HG03280 (cell line): ENCODE results near the gene AGBL2.
A peak's percentile ranks its signal among the peaks of the same experiment; 100 is the strongest.
"Not testable (repeated sequence)": the region's sequence is repeated elsewhere in the genome, so short reads cannot be mapped to it uniquely, and the experiment has no call there.

Source experiments
- ATAC-seq: cut with Tn5 transposase; IDR thresholded peaks from one replicate; pipeline ENCODE4 v1.9.1; 2021; ENCODE audit warnings: mild to moderate bottlenecking, moderate library complexity; ENCODE audit not compliant: unreplicated experiment

AGBL2 gene

DNA sequence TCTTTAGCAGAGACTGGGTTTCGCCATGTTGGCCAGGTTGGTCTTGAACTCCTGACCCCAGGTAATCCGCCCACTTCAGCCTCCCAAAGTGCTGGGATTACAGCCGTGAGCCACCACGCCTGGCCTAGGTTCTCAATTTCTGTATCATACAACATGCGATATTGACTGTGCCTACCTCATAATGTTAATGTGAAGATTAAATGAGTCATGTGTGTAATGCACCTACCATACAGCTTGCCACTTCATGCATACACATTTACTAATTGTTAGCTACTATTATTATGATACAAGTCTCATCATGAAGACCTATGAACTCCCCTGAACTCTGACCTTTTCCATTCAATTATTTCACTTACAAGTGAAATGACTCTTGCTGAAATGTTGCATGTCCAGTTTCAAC, 25.7 kb downstream of the AGBL2 start:
- no peak for ATAC-seq

DNA sequence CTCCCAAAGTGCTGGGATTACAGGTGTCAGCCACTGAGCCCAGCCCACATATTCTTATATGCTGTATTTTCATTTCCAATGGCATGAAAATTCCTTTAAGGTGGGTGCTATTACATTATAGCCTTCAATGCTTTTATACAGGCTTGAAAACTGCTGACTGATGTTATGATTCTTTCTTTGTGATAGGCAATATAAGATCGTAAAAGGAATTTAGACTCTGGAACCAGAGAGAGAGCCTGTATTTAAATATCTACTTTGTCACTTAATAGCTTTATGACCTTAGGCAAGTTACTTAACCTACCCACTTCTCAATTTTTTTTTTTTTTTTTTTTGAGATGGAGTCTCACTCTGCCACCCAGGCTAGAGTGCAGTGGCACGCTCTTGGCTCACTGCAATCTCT, 26.2 kb downstream of the AGBL2 start:
- no peak for ATAC-seq

DNA sequence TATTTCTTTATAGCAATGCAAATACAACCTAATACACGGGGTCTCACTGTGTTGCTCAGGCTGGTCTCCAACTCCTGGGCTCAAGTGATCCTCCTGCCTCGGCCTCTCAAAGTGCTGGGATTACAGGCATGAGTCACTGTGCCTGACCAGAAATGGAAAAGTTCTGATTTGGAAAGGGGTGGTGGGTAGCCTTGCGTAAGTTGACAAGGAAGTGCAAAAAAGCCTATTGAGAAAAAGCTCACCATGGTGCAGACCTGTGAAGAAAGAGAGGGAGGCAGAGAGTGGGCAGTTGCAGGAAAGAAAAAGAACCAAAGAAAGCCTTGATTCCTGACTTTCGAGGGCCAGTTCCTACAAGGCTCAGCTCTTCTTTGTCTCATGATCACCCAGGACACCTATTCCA, 27.1 kb downstream of the AGBL2 start:
- ATAC-seq, result no peak

DNA sequence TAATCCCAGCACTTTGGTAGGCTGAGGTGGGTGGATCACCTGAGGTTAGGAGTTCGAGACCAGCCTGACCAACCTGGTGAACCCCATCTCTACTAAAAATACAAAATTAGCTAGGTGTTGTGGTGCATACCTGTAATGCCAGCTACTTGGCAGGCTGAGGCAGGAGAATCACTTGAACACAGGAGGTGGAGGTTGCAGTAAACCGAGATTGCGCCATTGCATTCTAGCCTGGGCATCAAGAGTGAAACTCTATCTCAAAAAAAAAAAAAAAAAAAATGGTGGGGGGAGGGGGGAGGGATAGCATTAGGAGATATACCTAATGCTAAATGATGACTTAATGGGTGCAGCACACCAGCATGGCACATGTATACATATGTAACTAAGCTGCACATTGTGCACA, 28.5 kb downstream of the AGBL2 start:
- not testable (repeated sequence) for ATAC-seq

DNA sequence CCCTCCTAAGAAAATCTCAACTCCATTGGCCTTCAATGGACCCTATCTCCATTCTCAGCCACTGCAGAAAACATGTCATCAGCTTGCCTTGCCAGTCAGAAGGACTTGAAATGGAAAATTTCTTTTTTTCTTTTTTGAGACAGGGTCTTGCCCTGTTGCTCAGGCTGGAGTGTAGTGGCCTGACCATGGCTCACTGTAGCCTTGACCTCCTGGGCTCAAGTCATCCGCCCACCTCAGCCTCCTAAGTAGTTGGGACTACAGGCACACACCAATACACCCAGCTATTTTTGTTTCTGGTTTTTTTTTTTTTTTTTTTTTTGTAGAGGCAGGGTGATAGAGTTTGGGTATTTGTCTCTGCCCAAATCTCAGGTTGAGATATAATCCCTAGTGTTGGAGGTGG, 29.0 kb downstream of the AGBL2 start:
- no peak for ATAC-seq

DNA sequence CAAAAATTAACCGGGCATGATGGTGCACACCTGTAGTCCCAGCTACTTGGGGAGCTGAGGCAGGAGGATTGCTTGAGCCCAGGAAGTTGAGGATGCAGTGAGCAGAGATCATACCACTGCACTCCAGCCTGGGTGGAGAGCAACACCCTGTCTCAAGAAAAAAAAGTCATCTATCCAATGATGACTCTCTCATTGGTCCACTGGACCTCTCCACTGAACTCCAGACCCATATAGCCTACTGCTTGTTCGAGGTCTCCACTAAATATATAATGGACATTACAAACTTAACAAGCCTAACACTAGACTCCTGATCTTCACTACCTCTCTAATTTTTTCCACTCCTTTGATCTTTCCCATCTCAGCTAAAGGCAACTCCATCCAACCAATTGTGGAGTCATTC, 39.3 kb downstream of the AGBL2 start:
- no peak for ATAC-seq

DNA sequence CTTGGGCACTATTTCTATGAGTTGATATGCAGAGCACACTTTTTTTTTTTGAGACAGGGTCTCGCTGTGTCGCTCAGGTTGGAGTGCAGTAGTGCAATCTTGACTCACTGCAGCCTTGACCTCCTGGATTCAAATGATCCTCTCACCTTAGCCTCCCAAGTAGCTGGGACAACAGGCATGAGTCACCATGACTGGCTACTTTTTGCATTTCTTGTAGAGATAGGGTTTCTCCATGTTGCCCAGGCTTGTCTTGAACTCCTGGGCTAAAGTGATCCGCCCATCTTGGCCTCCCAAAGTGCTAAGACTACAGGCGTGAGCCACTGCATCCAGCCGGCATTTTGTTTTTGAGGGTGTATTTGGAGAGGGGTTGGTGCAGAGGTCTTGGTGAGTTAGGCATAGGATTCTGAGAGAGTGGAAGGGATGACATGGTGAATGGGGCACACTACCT, 42.9 kb downstream of the AGBL2 start:
- no peak for ATAC-seq

DNA sequence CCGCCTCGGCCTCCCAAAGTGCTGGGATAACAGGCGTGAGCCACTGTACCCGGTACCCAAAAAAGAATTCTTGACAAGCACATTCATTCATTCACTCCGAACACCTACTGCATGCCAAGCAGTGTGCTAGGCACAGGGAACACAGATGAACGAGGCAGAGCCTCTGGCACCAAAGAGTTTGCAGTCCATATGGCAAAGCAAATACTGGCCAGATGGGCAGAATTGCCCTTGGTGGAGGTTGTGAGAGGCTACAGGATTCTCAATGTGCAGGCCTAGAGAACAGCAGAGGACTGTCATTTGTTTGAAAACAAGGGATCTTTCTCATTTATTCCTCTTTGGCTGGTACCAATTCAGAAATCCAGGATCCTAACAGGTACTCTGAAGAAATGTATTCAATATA, 45.3 kb downstream of the AGBL2 start:
- ATAC-seq, result no peak

DNA sequence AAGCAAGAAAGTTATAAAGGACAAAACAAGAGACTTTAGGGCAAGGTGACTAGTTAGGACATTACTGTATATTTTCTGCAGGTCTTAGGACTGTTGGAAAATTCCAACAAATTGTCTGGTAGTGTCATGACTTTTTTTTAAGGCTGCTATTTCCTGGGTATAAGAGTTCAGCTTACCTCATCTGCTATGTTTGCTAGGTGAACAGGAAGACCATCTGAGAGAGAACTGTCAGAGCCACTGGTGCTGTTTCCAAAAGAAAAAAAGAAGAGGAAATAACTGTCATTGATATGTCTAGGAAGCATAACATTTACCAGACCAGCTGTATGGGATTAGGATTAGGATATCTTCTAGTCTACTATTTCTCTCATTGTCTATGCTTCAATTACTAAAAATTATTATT, 46.5 kb downstream of the AGBL2 start:
- no peak for ATAC-seq

DNA sequence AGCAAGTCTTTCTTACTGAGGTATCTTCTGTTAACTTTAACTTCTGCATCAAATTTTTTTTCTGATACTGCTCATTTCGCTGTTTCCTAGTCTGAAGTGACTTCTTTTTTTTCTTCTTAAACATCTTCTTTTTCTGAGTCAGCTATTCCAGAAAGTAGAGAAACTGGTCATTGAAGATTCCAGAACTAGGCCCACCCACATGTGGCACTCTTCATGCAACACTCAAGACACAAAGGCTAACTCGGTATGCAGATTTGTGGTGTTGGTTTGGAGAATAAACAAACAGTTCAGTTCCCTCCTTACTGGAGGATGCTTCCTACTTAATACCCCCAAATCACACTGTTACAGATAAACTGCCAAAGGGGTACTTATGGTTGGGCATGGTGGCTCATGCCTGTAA, 47.6 kb downstream of the AGBL2 start:
- ATAC-seq, result no peak

DNA sequence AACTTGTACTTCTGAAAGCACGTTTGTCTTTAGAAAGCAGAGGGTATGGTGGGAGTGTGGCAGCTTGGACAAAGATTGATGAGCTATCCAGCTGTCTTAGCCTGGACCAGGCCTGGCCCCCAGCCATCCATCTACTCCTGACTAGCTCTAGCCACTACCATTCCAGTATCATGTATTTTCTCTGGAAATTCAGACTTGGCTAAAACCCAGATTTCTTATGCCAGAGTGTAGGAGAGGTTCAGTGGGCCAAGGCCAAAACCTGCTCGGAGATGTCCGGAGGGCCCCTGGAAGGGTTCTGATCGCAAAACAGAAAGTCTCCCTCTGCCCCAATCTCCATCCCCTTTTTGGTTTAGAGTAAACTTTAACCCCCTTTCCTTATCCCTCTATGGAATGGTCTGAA, 48.0 kb downstream of the AGBL2 start:
- no peak for ATAC-seq

DNA sequence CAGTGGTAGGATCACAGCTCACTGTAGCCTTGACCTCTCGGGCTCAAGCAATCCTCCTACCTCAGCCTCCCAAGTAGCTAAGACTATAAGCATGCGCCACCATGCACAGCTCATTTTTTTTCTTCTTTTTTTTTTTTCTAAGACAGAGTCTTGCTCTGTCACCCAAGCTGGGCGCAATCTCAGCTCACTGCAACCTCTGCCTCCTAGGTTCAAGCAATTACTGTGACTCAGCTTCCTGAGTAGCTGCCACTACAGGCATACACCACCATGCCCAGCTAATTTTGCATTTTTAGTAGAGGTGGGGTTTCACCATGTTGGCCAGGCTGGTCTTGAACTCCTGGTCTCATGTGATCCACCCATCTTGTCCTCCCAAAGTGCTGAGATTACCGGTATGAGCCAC, 50.2 kb downstream of the AGBL2 start:
- not testable (repeated sequence) for ATAC-seq

DNA sequence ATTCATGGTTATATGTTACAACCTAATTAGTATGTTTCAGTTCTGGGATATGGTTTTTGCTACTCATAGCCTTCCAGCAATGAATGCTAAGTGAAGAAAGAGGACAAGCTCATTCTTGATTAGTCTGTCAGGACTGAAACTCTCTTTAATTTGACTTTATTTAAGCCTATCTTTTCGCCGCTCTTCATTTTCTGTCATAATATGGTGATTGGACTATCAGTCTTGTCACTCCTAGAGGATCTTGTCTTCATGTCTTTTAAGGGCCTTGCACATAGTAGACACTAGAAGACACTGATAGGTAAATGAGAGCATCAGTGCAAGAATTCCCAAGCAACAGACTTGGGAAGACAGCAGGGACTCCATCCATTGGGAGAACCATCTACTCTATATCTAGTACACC, 53.9 kb downstream of the AGBL2 start:
- ATAC-seq, result no peak

DNA sequence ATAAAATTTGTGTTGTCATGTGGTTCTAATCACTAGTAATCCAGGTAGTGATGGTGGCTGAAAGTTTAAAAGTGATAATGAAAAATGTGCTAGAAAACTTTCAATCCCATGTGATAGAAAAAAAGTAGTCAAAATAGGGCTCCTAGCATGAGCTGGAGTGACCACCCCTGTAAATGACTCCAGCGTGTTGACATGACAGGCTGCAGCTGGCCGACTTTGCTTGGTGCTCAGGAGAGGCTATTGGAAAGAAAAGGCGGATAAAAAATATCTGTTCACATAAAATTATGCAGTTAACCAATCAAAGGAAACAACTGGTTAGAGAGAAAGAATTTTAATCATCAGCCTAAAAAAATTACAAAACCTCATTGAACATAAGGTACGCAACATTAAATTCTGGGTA, 55.9 kb downstream of the AGBL2 start:
- no peak for ATAC-seq

DNA sequence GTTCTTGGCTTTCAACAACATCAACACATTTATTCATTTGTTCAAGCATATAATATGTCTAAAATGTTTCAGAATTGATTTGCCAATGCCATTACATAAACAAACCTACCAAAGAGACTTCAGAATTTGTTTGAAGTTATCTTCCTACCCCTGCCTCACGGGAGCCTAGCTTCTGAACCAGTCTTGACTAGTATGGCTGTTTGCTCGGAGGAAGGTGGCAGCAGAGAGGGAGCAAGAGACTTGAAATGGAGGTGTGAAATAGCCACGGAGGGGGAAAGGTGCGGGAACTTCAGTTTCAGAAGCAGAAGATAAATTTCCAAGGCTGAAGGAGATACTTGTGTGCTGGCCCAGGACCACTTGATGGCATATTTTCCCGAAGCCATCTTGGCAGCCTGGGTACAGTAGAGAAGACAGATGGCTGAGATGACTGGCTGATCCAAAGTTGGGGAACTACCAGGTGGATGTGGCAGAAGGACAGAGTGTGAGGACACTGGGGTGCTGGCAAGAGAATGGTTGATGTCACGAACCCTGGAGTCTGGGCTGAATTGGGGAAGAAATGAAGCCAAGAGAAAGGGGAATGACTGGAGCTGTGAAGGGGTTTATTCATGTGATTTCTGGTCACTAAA, 58.8 kb downstream of the AGBL2 start:
- ATAC-seq, result no peak

DNA sequence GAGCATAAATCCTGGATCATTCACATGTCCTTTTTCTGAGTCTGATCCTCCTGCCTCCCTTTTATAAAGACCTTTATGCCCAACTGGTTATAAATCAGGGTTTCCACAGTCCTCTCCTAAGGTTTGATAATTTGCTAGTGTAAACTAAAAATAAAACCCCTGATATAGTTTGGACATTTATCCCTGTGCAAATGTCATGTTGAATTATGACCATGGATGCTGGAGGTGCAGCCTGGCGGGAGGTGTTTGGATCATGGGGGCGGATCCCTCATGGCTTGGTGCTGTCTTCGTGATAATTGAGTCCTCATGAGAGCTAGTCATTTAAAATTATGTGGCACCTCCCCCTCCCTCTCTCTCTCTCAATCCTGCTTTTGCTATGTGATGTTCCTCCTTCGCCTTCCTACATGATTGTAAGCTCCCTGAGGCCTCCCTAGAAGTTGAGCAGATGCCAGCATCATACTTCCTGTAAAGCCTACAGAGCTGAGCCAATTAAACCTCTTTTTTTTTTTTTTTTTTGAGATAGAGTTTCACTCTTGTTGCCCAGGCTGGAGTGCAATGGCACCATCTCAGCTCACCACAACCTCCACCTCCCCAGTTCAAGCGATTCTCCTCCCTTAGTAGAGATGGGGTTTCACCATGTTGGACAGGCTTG, 63.2 kb downstream of the AGBL2 start:
- no peak for ATAC-seq

DNA sequence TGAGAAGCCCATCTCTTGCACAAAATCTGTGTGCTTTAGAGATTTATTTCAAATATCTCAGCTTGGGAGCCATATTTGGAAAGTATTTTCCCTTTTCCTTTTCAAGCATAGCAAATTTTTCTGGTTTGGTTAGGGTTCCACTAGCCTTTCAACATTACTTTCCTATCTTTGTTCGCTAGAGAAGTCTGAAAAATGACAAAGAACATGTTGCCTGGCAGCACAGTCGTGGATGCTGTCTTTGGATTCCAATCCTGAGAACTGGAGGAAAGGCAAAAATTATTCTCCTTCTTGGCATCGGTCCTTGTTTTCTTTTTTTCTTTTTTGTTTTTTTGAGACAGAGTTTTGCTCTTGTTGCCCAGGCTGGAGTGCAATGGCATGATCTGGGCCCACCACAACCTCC, 65.9 kb downstream of the AGBL2 start:
- ATAC-seq, result no peak

DNA sequence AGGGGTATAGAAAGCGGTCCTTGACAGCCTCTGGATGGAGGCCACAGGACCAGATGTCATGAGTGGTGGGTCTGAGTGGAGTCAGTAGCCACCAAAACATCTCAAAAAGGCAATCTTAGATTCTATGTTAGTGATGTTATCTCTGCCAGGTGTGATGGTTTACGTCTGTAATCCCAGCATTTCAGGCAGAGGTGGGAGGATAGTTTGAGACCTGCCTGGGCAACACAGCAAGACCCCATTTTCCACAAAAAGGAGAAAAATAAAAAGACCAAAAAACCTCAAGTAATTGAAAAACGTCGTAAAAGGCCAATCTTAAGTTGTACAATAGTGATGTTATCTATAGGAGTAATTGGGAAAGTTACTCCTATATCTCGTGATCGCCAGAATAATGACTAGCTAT, 69.2 kb downstream of the AGBL2 start:
- no peak for ATAC-seq

DNA sequence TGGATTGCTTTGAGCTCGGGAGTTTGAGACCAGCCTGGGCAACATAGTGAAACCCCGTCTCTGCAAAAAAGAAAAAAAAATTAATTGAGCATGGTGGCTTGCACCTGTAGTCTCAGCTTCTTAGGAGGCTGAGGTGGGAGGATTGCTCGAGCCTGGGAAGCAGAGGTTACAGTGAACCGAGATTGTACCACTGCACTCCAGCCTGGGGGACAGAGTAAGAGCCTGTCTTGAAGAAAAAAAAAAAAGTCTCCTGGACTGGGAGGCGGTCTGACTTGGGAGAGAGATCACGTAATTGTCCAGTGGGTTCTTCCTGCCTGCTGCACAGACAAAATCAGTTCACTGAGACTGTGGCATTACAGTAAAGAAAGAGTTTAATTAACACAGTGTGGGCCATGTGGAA, 69.7 kb downstream of the AGBL2 start:
- no peak for ATAC-seq

DNA sequence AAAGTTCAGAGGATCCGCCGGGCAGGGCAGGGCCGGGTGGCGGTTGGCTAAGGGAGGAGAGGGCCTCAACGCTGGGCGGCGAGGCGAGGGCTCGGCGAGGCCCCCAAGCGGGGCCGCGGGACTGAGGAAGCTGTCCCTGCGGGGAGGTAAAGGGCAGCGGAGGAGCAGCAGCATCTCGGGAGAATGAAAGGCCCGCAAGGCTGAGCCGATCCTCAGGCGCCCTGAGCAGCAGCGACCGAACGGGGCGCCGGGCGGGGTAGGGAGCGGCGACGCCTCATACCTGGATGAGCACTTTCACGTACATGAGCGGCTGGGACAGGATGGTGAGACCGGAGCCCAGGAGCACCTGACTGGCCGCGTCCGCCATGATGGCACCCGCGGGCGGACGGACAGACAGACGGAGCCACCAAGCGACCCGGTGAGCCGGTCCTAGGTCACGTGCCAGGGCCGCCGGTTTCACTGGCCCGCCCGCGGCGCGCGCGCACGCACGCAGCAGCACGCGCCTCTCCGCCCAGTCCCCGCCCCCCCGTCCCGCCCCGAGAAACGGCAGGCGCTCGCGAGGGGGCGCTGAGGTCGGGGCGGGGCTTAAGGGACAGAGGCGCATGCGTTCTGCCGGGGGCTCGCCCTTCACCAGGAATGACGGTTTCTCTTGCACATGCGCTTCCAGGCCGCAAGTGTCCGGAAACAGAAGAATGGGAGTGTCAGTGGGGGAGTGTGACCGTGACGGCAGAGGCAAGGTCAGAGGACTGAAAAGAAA, 72.9 kb downstream of the AGBL2 start, which contains the start of gene MTCH2:
MTCH2 (minus strand) TSS at position 461 of the 757 bp plus-strand sequence; CDS start at position 367, 94 bp downstream.
- peak; percentile 92 for ATAC-seq

DNA sequence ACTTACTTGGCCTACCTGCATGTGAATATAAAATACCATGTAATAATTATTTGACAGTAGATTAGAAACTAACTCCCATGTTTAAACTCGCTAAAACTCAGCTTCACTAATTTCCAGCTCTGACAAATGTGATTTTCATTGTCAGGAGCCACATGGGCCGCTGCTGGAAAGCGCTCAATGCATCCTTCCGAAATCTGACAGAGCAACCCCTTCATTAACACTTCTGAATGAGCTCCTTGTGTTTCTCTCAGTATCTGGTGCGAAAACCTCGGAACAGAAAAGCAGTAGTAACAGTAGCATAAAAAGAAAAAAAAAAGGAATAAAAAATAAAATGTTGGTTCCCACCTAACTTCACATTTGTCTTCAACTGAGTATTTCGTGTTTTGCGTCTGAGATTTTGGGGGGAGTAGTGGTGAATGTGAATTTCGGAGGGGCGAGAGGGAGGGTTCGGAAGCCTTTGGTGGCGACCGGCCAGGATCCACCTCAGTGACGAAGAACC, 73.5 kb downstream of the AGBL2 start:
- ATAC-seq, result no peak

DNA sequence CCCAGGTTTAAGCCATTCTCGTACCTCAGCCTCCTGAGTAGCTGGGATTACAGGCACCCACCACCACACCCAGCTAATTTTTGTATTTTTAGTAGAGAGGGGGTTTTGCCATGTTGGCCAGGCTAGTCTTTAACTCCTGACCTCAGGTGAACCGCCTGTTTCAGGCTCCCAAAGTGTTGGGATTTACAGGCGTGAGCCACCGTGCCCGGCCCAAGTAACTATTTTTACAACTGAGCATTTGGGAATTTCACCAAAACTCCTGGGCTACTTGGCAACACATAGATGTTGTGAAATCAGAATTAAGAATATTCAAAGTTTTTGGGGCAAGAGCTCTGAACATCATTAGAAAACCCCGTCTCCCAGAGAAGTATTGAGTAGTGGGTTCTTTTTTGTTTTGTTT, 74.7 kb downstream of the AGBL2 start:
- ATAC-seq, result not testable (repeated sequence)
